ENCODE measurements around the gene ADCY10. TPM values are rescaled to one million over a fixed set of nuclear protein-coding genes. Genes with fewer than 3 reads are reported as not detected.

The ADCY10 gene
- total and polyA plus RNA-seq, 2 of the 8 experiments (the other 6 are each of a cell fraction or from before 2014, with no cell fraction given): 0.02 TPM; not detected in 1

DNA sequence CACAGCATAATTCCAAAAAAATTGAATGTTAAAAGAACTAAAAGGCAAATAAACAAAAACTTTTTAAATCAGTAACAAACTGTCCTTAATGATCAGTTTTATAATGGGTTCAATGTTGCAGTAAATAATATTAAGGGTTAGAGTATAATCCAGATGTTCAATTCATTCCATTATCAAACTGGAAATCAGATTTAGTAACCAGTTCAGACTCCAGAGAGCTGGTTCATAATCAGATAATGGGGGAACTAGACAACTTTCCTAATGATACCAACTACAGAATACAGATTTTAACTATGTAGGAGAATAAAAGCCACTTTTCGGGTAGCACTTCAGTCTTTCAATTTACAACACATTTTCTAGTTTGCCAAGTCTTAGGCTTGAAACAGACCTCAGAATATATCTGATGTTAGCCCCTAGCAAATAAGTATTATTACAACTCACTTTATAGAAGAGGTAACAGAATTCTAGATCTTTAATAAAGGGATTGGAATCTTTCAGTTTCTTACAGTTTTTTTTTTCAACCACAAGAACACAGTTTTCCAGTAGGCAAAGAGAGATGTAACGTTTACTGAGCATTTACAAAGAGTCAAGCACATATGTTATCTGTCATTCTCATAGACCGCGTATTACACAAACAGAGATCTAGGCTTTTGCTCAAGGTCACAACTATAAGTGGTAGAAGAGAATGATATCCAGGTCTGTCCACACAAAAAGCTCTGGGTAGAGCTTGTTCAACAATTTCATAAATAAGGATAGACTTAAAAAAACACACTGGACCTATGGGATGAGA lies 20.7 kb upstream of the ADCY10 start (continued):
- TF ChIP-seq, protein P1, sequence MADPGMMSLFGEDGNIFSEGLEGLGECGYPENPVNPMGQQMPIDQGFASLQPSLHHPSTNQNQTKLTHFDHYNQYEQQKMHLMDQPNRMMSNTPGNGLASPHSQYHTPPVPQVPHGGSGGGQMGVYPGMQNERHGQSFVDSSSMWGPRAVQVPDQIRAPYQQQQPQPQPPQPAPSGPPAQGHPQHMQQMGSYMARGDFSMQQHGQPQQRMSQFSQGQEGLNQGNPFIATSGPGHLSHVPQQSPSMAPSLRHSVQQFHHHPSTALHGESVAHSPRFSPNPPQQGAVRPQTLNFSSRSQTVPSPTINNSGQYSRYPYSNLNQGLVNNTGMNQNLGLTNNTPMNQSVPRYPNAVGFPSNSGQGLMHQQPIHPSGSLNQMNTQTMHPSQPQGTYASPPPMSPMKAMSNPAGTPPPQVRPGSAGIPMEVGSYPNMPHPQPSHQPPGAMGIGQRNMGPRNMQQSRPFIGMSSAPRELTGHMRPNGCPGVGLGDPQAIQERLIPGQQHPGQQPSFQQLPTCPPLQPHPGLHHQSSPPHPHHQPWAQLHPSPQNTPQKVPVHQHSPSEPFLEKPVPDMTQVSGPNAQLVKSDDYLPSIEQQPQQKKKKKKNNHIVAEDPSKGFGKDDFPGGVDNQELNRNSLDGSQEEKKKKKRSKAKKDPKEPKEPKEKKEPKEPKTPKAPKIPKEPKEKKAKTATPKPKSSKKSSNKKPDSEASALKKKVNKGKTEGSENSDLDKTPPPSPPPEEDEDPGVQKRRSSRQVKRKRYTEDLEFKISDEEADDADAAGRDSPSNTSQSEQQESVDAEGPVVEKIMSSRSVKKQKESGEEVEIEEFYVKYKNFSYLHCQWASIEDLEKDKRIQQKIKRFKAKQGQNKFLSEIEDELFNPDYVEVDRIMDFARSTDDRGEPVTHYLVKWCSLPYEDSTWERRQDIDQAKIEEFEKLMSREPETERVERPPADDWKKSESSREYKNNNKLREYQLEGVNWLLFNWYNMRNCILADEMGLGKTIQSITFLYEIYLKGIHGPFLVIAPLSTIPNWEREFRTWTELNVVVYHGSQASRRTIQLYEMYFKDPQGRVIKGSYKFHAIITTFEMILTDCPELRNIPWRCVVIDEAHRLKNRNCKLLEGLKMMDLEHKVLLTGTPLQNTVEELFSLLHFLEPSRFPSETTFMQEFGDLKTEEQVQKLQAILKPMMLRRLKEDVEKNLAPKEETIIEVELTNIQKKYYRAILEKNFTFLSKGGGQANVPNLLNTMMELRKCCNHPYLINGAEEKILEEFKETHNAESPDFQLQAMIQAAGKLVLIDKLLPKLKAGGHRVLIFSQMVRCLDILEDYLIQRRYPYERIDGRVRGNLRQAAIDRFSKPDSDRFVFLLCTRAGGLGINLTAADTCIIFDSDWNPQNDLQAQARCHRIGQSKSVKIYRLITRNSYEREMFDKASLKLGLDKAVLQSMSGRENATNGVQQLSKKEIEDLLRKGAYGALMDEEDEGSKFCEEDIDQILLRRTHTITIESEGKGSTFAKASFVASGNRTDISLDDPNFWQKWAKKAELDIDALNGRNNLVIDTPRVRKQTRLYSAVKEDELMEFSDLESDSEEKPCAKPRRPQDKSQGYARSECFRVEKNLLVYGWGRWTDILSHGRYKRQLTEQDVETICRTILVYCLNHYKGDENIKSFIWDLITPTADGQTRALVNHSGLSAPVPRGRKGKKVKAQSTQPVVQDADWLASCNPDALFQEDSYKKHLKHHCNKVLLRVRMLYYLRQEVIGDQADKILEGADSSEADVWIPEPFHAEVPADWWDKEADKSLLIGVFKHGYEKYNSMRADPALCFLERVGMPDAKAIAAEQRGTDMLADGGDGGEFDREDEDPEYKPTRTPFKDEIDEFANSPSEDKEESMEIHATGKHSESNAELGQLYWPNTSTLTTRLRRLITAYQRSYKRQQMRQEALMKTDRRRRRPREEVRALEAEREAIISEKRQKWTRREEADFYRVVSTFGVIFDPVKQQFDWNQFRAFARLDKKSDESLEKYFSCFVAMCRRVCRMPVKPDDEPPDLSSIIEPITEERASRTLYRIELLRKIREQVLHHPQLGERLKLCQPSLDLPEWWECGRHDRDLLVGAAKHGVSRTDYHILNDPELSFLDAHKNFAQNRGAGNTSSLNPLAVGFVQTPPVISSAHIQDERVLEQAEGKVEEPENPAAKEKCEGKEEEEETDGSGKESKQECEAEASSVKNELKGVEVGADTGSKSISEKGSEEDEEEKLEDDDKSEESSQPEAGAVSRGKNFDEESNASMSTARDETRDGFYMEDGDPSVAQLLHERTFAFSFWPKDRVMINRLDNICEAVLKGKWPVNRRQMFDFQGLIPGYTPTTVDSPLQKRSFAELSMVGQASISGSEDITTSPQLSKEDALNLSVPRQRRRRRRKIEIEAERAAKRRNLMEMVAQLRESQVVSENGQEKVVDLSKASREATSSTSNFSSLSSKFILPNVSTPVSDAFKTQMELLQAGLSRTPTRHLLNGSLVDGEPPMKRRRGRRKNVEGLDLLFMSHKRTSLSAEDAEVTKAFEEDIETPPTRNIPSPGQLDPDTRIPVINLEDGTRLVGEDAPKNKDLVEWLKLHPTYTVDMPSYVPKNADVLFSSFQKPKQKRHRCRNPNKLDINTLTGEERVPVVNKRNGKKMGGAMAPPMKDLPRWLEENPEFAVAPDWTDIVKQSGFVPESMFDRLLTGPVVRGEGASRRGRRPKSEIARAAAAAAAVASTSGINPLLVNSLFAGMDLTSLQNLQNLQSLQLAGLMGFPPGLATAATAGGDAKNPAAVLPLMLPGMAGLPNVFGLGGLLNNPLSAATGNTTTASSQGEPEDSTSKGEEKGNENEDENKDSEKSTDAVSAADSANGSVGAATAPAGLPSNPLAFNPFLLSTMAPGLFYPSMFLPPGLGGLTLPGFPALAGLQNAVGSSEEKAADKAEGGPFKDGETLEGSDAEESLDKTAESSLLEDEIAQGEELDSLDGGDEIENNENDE (IDR thresholded peaks at IDR 0.05; ENCODE audit: insufficient replicate concordance, low read length): no peak
- no peak for TF ChIP-seq SAP30 (IDR thresholded peaks at IDR 0.05; ENCODE audit: insufficient read depth, insufficient replicate concordance, low read length)
- TF ChIP-seq YY1 (IDR thresholded peaks at IDR 0.05; ENCODE audit: low read depth, low read length): no peak
- no peak for TF ChIP-seq SP2 (IDR thresholded peaks at IDR 0.05; ENCODE audit: low read length)
- TF ChIP-seq NANOG (IDR thresholded peaks at IDR 0.05; ENCODE audit: insufficient read depth, low read depth, low read length, poor library complexity, severe bottlenecking): no peak
- TF ChIP-seq POLR2A (IDR thresholded peaks at IDR 0.05; ENCODE audit: control extremely low read depth in 1 of 2, low read depth in 2 of 2, low read length in 2 of 2): no peak
- no peak for TF ChIP-seq EZH2 (IDR thresholded peaks at IDR 0.05; ENCODE audit: low read depth, low read length, severe bottlenecking)
- TF ChIP-seq SIN3A (conservative IDR thresholded peaks at IDR 0.05 in 1 of 2, IDR thresholded peaks at IDR 0.05 in 1 of 2; ENCODE audit: low read depth in 1 of 2, low read length in 2 of 2): no peak
